Thoracic aorta endothelial cell (primary cell): ENCODE data around the gene TMEM207. TPM values are rescaled to one million over a fixed set of nuclear protein-coding genes. Genes with fewer than 3 reads are reported as not detected.

Experiments used
- total RNA-seq: library from RNA; depleted of rRNA; stranded (reverse); fragments of >200 nt; gene quantifications from 2 replicates; pipeline ENCODE4 v1.2.3, GENCODE V29; 2012

The TMEM207 gene
- not detected in 2 replicates for total RNA-seq

DNA sequence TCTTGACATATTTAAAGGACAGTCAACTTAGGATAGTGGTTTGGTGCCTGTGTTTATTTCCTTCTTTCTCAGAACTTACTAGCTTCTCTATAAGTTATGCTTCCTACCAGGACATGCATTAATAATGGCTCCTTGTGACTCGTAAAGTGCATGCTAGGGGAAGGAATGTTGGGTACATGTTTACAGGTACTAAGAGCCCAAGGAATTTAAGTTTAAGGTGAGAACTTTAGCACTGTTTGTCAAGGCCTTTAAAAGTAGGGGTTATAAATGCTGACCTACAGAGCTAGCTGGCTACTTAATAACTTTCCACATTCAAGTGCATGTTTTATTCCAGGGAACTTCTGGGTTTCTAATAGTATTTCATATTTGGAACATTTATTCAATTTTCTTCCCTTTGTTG, at the start of gene TMEM207:
TMEM207 (minus strand) TSS at position 101 of the 400 bp plus-strand sequence; CDS start at position 9, 92 bp downstream.

GRCh38 chr3:190387578-190388213, 62.0 kb downstream of the TMEM207 start, which contains the start of gene CLDN16:
CLDN16 (plus strand) TSS chr3:190388163; CDS start chr3:190388330, 167 bp downstream.

Other genes with a start within 250 kb of the TMEM207 start
- 0.07 and 0.27 TPM in 2 replicates for gene CLDN1, start 127.5 kb downstream of the TMEM207 start, total RNA-seq
- gene CLDN16, start 61.7 kb downstream of the TMEM207 start, total RNA-seq: not detected in 2 replicates
- 15.2 and 15.7 TPM in 2 replicates for gene IL1RAP, start 64.2 kb upstream of the TMEM207 start, total RNA-seq